OCI-LY3 (cell line): ENCODE data around the gene DCAF10.
A peak's percentile ranks its signal among the peaks of the same experiment; 100 is the strongest.
"Not testable (repeated sequence)": the region's sequence is repeated elsewhere in the genome, so short reads cannot be mapped to it uniquely, and the experiment has no call there.

Source experiments
- H2AFZ ChIP-seq: fragments of 200-600, 300-600 bp; shearing (Covaris generic); 2 replicates; pipeline ENCODE4 v1.6.0; 2014; ENCODE audit warnings: antibody characterized with exemption, low read depth, low read length
- H3K27ac ChIP-seq: fragments of 200-600, 300-600 bp; sonication (generic); 2 replicates; pipeline ENCODE4 v1.5.1; 2014; ENCODE audit warnings: mild to moderate bottlenecking, low read length, moderate library complexity, mixed read lengths
- H3K27me3 ChIP-seq: fragments of 200-600, 300-600 bp; sonication (generic); 2 replicates; pipeline ENCODE4 v1.6.1; 2014; ENCODE audit warnings: low read depth, low read length, mixed read lengths
- H3K36me3 ChIP-seq: fragments of 200-600, 300-600 bp; sonication (generic); replicated peaks from 2 replicates; pipeline ENCODE3; 2014; ENCODE audit warnings: low read depth, low read length, mixed read lengths
- H3K4me1 ChIP-seq: fragments of 300-600, 200-600 bp; sonication (generic); 2 replicates; pipeline ENCODE4 v1.6.1; 2014; ENCODE audit warnings: low read length, mixed read lengths
- H3K4me2 ChIP-seq: fragments of 200-600, 300-600 bp; sonication (generic); 2 replicates; pipeline ENCODE4 v1.6.1; 2014; ENCODE audit warnings: low read length, mixed read lengths
- H3K4me3 ChIP-seq: fragments of 300-600, 200-600 bp; sonication (generic); 2 replicates; pipeline ENCODE4 v1.5.1; 2014; ENCODE audit warnings: antibody characterized with exemption, mild to moderate bottlenecking, low read length, moderate library complexity
- H3K79me2 ChIP-seq: fragments of 300-600, 200-600 bp; shearing (Covaris generic); 2 replicates; pipeline ENCODE4 v1.6.1; 2014; ENCODE audit warnings: mild to moderate bottlenecking, low read length, mixed read lengths
- H3K9ac ChIP-seq: fragments of 300-600, 200-600 bp; shearing (Covaris generic); 2 replicates; pipeline ENCODE4 v1.6.0; 2014; ENCODE audit warnings: mild to moderate bottlenecking, low read length, moderate library complexity
- H3K9me3 ChIP-seq: fragments of 200-600, 300-600 bp; shearing (Covaris generic); 2 replicates; pipeline ENCODE4 v1.6.1; 2014; ENCODE audit warnings: low read length, mixed read lengths; ENCODE audit not compliant: insufficient read depth
- H4K20me1 ChIP-seq: fragments of 200-600, 300-600 bp; sonication (generic); 2 replicates; pipeline ENCODE4 v1.6.1; 2016; ENCODE audit warnings: low read length, mixed read lengths; ENCODE audit not compliant: insufficient read depth
- CTCF ChIP-seq: fragments of 200-600, 300-600 bp; sonication (generic); IDR thresholded peaks from 2 replicates; pipeline ENCODE4 v1.5.1; 2014; ENCODE audit warnings: antibody characterized with exemption, low read length, low read depth
- EZH2phosphoT487 ChIP-seq: fragments of 200-600 bp; shearing (Covaris generic); IDR thresholded peaks from 2 replicates; pipeline ENCODE4 v1.6.1; 2018; ENCODE audit warnings: antibody characterized with exemption, mixed run types, low read depth

Gene DCAF10

GRCh38 chr9:37798677-37799076 is 1.9 kb upstream of the DCAF10 start:
- no peak for TF ChIP-seq CTCF
- TF ChIP-seq EZH2phosphoT487 = no peak
- Histone ChIP-seq H3K9ac (no peak overlapping the region), H3K4me1 (peaks cover 22% of the 10 kb centered on the region), H3K79me2 (peaks cover 30% of the 10 kb centered on the region), H3K36me3 (peaks cover 4% of the 10 kb centered on the region), H3K9me3 (no peaks in the 10 kb centered on the region), H4K20me1 (peaks cover 21% of the 10 kb centered on the region), H3K27me3 (no peaks in the 10 kb centered on the region), H3K27ac (no peak overlapping the region), H3K4me3 (no peak overlapping the region), H3K4me2 (no peak overlapping the region), H2AFZ (no peak overlapping the region)

- Histone ChIP-seq H2AFZ (peak overlapping the region; percentile 3; the same call in 1 of the 2 replicates), H3K4me2 (peak overlapping the region; percentile 96), H3K4me3 (peak overlapping the region; percentile 93), H4K20me1 (peaks cover 25% of the 10 kb centered on the region), H3K9ac (peak overlapping the region; percentile 82), H3K36me3 (peaks cover 9% of the 10 kb centered on the region), H3K79me2 (peaks cover 51% of the 10 kb centered on the region), H3K27ac (peak overlapping the region; percentile 64), H3K27me3 (no peaks in the 10 kb centered on the region), H3K4me1 (peaks cover 22% of the 10 kb centered on the region), H3K9me3 (no peaks in the 10 kb centered on the region)
- TF ChIP-seq CTCF (no peak), EZH2phosphoT487 (no peak)
Observed at GRCh38 chr9:37801287-37801850, 772 bp downstream of the DCAF10 start.

- Histone ChIP-seq H3K4me3 (peak overlapping the region; percentile 93), H3K36me3 (peaks cover 9% of the 10 kb centered on the region), H3K9ac (peak overlapping the region; percentile 82), H2AFZ (no peak overlapping the region), H4K20me1 (peaks cover 28% of the 10 kb centered on the region), H3K27ac (no peak overlapping the region), H3K27me3 (no peaks in the 10 kb centered on the region), H3K79me2 (peaks cover 58% of the 10 kb centered on the region), H3K9me3 (no peaks in the 10 kb centered on the region), H3K4me1 (peaks cover 22% of the 10 kb centered on the region), H3K4me2 (peak overlapping the region; percentile 96)
- TF ChIP-seq CTCF (no peak), EZH2phosphoT487 (no peak)
Observed at GRCh38 chr9:37801959-37802711, 1.5 kb downstream of the DCAF10 start.

- H3K27ac ChIP-seq = no peak overlapping the region
- no peaks in the 10 kb centered on the region for H3K9me3 ChIP-seq
- H3K4me3 ChIP-seq = no peak overlapping the region
- no peaks in the 10 kb centered on the region for H3K27me3 ChIP-seq
- no peak overlapping the region for H2AFZ ChIP-seq
- no peak overlapping the region for H3K9ac ChIP-seq
- H3K4me1 ChIP-seq = peaks cover 16% of the 10 kb centered on the region
- H3K4me2 ChIP-seq = no peak overlapping the region
- TF ChIP-seq CTCF = no peak
- no peak for TF ChIP-seq EZH2phosphoT487
- H3K79me2 ChIP-seq = peaks cover 63% of the 10 kb centered on the region
- peaks cover 28% of the 10 kb centered on the region for H4K20me1 ChIP-seq
- H3K36me3 ChIP-seq = peaks cover 9% of the 10 kb centered on the region
Observed at GRCh38 chr9:37806271-37806670, 5.7 kb downstream of the DCAF10 start.

GRCh38 chr9:37809676-37810075 is 9.1 kb downstream of the DCAF10 start:
- not testable (repeated sequence) for H3K4me1 ChIP-seq, H3K36me3 ChIP-seq, H3K4me2 ChIP-seq, H3K27ac ChIP-seq, H3K27me3 ChIP-seq, H3K4me3 ChIP-seq, H3K9ac ChIP-seq, H4K20me1 ChIP-seq, H2AFZ ChIP-seq, H3K9me3 ChIP-seq
- peaks cover 34% of the 10 kb centered on the region for H3K79me2 ChIP-seq
